HEK293T (cell line): Measurements from ENCODE around the gene SLC35F2.

Experiments used
- ARNT ChIP-seq: fragments of 450-650 bp; IDR thresholded peaks from 2 replicates; pipeline ENCODE4 v1.6.1; 2017; ENCODE audit warnings: mild to moderate bottlenecking
- ELF4 ChIP-seq: fragments of 450-650 bp; IDR thresholded peaks from 2 replicates; pipeline ENCODE4 v1.6.1; 2017; ENCODE audit warnings: antibody characterized with exemption
- FOXA1 ChIP-seq: fragments of 450-650 bp; IDR thresholded peaks from 2 replicates; pipeline ENCODE4 v1.6.1; 2016; ENCODE audit warnings: mild to moderate bottlenecking
- FOXK2 ChIP-seq: fragments of 450-650 bp; IDR thresholded peaks from 2 replicates; pipeline ENCODE4 v1.6.1; 2016; ENCODE audit warnings: mild to moderate bottlenecking
- FOXM1 ChIP-seq: fragments of 450-650 bp; IDR thresholded peaks from 2 replicates; pipeline ENCODE4 v1.6.1; 2017; ENCODE audit warnings: mild to moderate bottlenecking, borderline replicate concordance
- HDGF ChIP-seq: fragments of 450-650 bp; IDR thresholded peaks from 2 replicates; pipeline ENCODE4 v1.6.1; 2017; ENCODE audit warnings: antibody characterized with exemption, borderline replicate concordance
- LEF1 ChIP-seq: fragments of 450-650 bp; IDR thresholded peaks from 2 replicates; pipeline ENCODE4 v1.6.1; 2017; ENCODE audit warnings: mild to moderate bottlenecking, borderline replicate concordance
- NFRKB ChIP-seq: fragments of 450-650 bp; IDR thresholded peaks from 2 replicates; pipeline ENCODE4 v1.6.1; 2016; ENCODE audit warnings: mild to moderate bottlenecking, moderate library complexity
- SP1 ChIP-seq: fragments of 450-650 bp; IDR thresholded peaks from 2 replicates; pipeline ENCODE4 v1.6.1; 2017
- TARDBP ChIP-seq: fragments of 450-650 bp; IDR thresholded peaks from 2 replicates; pipeline ENCODE4 v1.6.1; 2016
- ZNF384 ChIP-seq: fragments of 450-650 bp; IDR thresholded peaks from 2 replicates; pipeline ENCODE4 v1.6.1; 2016

DNA sequence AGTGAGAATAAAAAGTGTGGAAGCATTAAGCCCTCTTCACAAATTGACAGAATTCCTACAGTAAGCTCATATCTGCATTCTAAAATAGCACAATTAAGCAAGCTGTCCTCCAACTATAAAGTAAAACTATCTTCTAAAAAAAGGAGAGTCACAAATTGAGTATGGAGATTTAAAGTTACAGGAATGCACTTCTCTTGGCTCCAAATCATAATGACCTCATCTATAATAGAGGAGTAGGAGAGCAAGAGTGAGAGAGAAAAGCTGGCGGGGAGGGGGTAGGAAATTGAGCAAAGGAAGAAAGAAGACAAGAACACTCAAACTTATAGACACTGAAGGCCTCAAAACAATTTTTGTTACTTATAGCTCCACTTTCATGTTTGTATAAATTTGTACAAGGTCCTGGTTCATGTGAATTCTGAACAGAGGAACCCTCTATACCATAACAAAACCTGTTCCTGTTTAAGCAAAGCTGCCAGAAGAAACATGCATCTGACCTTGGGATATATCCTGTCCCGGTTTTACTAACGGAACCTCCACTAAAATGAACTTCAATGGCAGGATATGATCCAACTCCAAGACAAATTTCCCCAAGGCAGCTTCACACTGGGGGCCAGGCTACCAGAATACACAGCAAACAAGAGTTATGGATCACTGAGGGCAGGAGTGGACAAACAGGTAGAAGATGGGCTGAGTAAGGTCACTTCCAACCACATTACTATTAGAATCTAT lies 37.2 kb downstream of the SLC35F2 start:
- TF ChIP-seq ELF4 (no peak), FOXA1 (no peak), FOXM1 (no peak), SP1 (no peak), TARDBP (no peak), HDGF (no peak), ARNT (no peak), FOXK2 (no peak), LEF1 (no peak), ZNF384 (no peak), NFRKB (no peak)
